ENCODE results near the gene ZNF101.

- TF ChIP-seq CTCF (conservative IDR thresholded peaks at IDR 0.05 in 1 of 2, IDR thresholded peaks at IDR 0.05 in 1 of 2; ENCODE audit: low read depth in 1 of 2, low read length in 2 of 2) (no peak), EZH2 (IDR thresholded peaks at IDR 0.05; ENCODE audit: low read length, missing control alignments) (no peak)
These were observed 17.9 kb downstream of the ZNF101 start for GRCh38 chr19:19686580-19686979.

All from fibroblast of lung (primary cell).